Astrocyte (in vitro differentiated cells and primary cell): ENCODE measurements around the gene MSL2.

ENCODE experiments used
- EZH2 ChIP-seq: IDR thresholded peaks from 2 replicates; pipeline ENCODE4 v1.6.1; 2012; ENCODE audit warnings: mild to moderate bottlenecking, low read length, inconsistent platforms; ENCODE audit not compliant: insufficient read depth
- TF ChIP-seq, protein P1 (sequence below): IDR thresholded peaks from 2 replicates; pipeline ENCODE4 v1.5.1; 2011; ENCODE audit warnings: low read depth, mild to moderate bottlenecking, inconsistent platforms, low read length, moderate library complexity; ENCODE audit not compliant: insufficient read depth

DNA sequence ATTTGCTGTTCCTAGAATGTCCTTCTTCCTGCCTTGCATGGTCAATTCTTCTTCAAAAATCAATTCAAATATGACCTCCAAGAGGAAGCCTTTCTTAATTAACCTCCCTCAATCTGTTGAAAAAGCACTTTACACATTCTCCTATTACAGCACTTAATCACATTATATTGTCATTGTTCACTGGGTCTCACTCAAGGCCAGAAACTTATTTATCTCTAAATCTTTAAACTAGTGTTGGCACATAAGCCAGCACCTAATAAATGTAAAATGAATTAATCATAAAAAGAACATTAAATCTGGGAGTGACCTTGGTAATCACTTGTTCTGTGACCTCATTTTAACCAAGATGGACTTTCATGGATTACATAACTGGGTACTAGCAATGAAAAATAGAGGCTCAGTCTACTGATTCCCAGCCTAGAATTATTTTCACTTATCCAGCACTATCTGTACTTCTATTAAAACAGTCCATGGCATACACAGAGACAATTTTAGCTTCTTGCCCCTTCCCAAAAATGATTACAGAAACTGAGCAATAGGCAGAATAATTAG is 22.1 kb downstream of the MSL2 start:
- TF ChIP-seq, protein P1, sequence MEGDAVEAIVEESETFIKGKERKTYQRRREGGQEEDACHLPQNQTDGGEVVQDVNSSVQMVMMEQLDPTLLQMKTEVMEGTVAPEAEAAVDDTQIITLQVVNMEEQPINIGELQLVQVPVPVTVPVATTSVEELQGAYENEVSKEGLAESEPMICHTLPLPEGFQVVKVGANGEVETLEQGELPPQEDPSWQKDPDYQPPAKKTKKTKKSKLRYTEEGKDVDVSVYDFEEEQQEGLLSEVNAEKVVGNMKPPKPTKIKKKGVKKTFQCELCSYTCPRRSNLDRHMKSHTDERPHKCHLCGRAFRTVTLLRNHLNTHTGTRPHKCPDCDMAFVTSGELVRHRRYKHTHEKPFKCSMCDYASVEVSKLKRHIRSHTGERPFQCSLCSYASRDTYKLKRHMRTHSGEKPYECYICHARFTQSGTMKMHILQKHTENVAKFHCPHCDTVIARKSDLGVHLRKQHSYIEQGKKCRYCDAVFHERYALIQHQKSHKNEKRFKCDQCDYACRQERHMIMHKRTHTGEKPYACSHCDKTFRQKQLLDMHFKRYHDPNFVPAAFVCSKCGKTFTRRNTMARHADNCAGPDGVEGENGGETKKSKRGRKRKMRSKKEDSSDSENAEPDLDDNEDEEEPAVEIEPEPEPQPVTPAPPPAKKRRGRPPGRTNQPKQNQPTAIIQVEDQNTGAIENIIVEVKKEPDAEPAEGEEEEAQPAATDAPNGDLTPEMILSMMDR: no peak
- no peak for TF ChIP-seq EZH2
